HEK293 (cell line): ENCODE results near the gene PRKG1.
A peak's percentile ranks its signal among the peaks of the same experiment; 100 is the strongest.

Experiments
- GLIS2 ChIP-seq: fragments of 450-650 bp; formaldehyde crosslinking; IDR thresholded peaks from 2 replicates; pipeline ENCODE4 v1.5.1; 2016; ENCODE audit warnings: missing biosample characterization, missing genetic modification characterization
- HOXA7 ChIP-seq: sonication (generic); formaldehyde crosslinking; IDR thresholded peaks from 2 replicates; pipeline ENCODE4 v1.8.1; 2022; ENCODE audit warnings: missing genetic modification reagents, borderline replicate concordance
- KLF7 ChIP-seq: fragments of 450-650 bp; formaldehyde crosslinking; IDR thresholded peaks from 2 replicates; pipeline ENCODE4 v1.5.1; 2016; ENCODE audit warnings: missing biosample characterization, missing genetic modification characterization, borderline replicate concordance
- MEIS1 ChIP-seq: sonication (generic); formaldehyde crosslinking; IDR thresholded peaks from 2 replicates; pipeline ENCODE4 v1.8.1; 2022; ENCODE audit warnings: missing genetic modification reagents, mild to moderate bottlenecking, borderline replicate concordance
- MZF1 ChIP-seq: fragments of 450-650 bp; formaldehyde crosslinking; IDR thresholded peaks from 2 replicates; pipeline ENCODE4 v1.5.1; 2017; ENCODE audit warnings: missing biosample characterization, missing genetic modification characterization, borderline replicate concordance
- OSR2 ChIP-seq: fragments of 450-650 bp; formaldehyde crosslinking; IDR thresholded peaks from 2 replicates; pipeline ENCODE4 v1.5.1; 2016; ENCODE audit warnings: missing biosample characterization, missing genetic modification characterization
- PATZ1 ChIP-seq: fragments of 450-650 bp; formaldehyde crosslinking; IDR thresholded peaks from 2 replicates; pipeline ENCODE4 v1.5.1; 2016; ENCODE audit warnings: missing biosample characterization, missing genetic modification characterization
- RBAK ChIP-seq: fragments of 450-650 bp; formaldehyde crosslinking; IDR thresholded peaks from 2 replicates; pipeline ENCODE4 v1.5.1; 2016; ENCODE audit warnings: missing biosample characterization, missing genetic modification characterization
- REST ChIP-seq: fragments of 450-650 bp; formaldehyde crosslinking; IDR thresholded peaks from 2 replicates; pipeline ENCODE4 v1.5.1; 2016; ENCODE audit warnings: missing biosample characterization, missing genetic modification characterization
- SALL2 ChIP-seq: fragments of 450-650 bp; formaldehyde crosslinking; IDR thresholded peaks from 2 replicates; pipeline ENCODE4 v1.5.0; 2017; ENCODE audit warnings: missing biosample characterization, mild to moderate bottlenecking, missing genetic modification characterization, borderline replicate concordance
- SP2 ChIP-seq: fragments of 450-650 bp; formaldehyde crosslinking; IDR thresholded peaks from 2 replicates; pipeline ENCODE4 v1.5.1; 2016; ENCODE audit warnings: missing biosample characterization, missing genetic modification characterization
- ZBTB17 ChIP-seq: fragments of 450-650 bp; formaldehyde crosslinking; IDR thresholded peaks from 2 replicates; pipeline ENCODE4 v1.5.1; 2016; ENCODE audit warnings: missing biosample characterization, missing genetic modification characterization
- ZBTB49 ChIP-seq: fragments of 450-650 bp; formaldehyde crosslinking; IDR thresholded peaks from 2 replicates; pipeline ENCODE4 v1.5.1; 2016; ENCODE audit warnings: missing biosample characterization, missing genetic modification characterization, low read depth
- ZNF18 ChIP-seq: fragments of 450-650 bp; formaldehyde crosslinking; IDR thresholded peaks from 2 replicates; pipeline ENCODE4 v1.5.1; 2016; ENCODE audit warnings: missing biosample characterization, missing genetic modification characterization
- ZNF184 ChIP-seq: fragments of 450-650 bp; IDR thresholded peaks from 2 replicates; pipeline ENCODE4 v1.5.1; 2018; ENCODE audit warnings: missing biosample characterization, mild to moderate bottlenecking, missing genetic modification characterization
- ZNF214 ChIP-seq: fragments of 450-650 bp; formaldehyde crosslinking; IDR thresholded peaks from 2 replicates; pipeline ENCODE4 v1.5.1; 2017; ENCODE audit warnings: missing biosample characterization, mild to moderate bottlenecking, missing genetic modification characterization, borderline replicate concordance
- ZNF23 ChIP-seq: fragments of 450-650 bp; formaldehyde crosslinking; IDR thresholded peaks from 2 replicates; pipeline ENCODE4 v1.5.1; 2016; ENCODE audit warnings: missing biosample characterization, missing genetic modification characterization, borderline replicate concordance
- ZNF248 ChIP-seq: fragments of 450-650 bp; formaldehyde crosslinking; IDR thresholded peaks from 2 replicates; pipeline ENCODE4 v1.5.1; 2017; ENCODE audit warnings: missing biosample characterization, missing genetic modification characterization
- ZNF335 ChIP-seq: fragments of 450-650 bp; formaldehyde crosslinking; conservative IDR thresholded peaks from 2 replicates; pipeline ENCODE4 v1.5.1; 2016; ENCODE audit warnings: missing biosample characterization, missing genetic modification characterization
- ZNF423 ChIP-seq: fragments of 450-650 bp; formaldehyde crosslinking; IDR thresholded peaks from 2 replicates; pipeline ENCODE4 v1.5.1; 2016; ENCODE audit warnings: missing biosample characterization, missing genetic modification characterization
- ZNF518A ChIP-seq: fragments of 450-650 bp; formaldehyde crosslinking; conservative IDR thresholded peaks from 2 replicates; pipeline ENCODE4 v1.5.1; 2016; ENCODE audit warnings: low read depth, missing biosample characterization, missing genetic modification characterization
- ZNF555 ChIP-seq: fragments of 450-650 bp; formaldehyde crosslinking; conservative IDR thresholded peaks from 2 replicates; pipeline ENCODE4 v1.5.1; 2017; ENCODE audit warnings: missing biosample characterization, mild to moderate bottlenecking, missing genetic modification characterization, inconsistent platforms
- ZNF654 ChIP-seq: fragments of 450-650 bp; formaldehyde crosslinking; IDR thresholded peaks from 2 replicates; pipeline ENCODE4 v1.5.1; 2016; ENCODE audit warnings: low read depth, missing biosample characterization, missing genetic modification characterization
- ZNF670 ChIP-seq: fragments of 450-650 bp; formaldehyde crosslinking; IDR thresholded peaks from 2 replicates; pipeline ENCODE4 v1.5.1; 2016; ENCODE audit warnings: missing biosample characterization, missing genetic modification characterization, low read depth
- ZNF776 ChIP-seq: fragments of 450-650 bp; formaldehyde crosslinking; IDR thresholded peaks from 2 replicates; pipeline ENCODE4 v1.5.0; 2017; ENCODE audit warnings: missing biosample characterization, missing genetic modification characterization, borderline replicate concordance

The PRKG1 gene

GRCh38 chr10:51244748-51245490, 170.6 kb downstream of the PRKG1 start (continued):
- TF ChIP-seq PATZ1 (tag by site-specific recombination) (no peak), ZNF335 (no peak; the same call in 1 of the 2 replicates), OSR2 (tag by site-specific recombination) (peak; percentile 91), MZF1 (no peak), ZNF555 (tag by site-specific recombination) (no peak), REST (no peak), ZNF184 (tag by site-specific recombination) (no peak), ZBTB17 (peak; percentile 63; the same call in 1 of the 2 replicates), ZNF518A (tag by site-specific recombination) (no peak), ZBTB49 (tag by site-specific recombination) (no peak), MEIS1 (CRISPR knock-in tag) (no peak), GLIS2 (tag by site-specific recombination) (no peak), SALL2 (no peak), ZNF18 (tag by site-specific recombination) (peak; percentile 79), ZNF776 (tag by site-specific recombination) (no peak), ZNF248 (tag by site-specific recombination) (no peak), SP2 (no peak), ZNF423 (tag by site-specific recombination) (no peak), KLF7 (tag by site-specific recombination) (no peak), ZNF23 (tag by site-specific recombination) (no peak), ZNF670 (no peak), RBAK (no peak), ZNF654 (tag by site-specific recombination) (no peak), HOXA7 (CRISPR knock-in tag) (no peak), ZNF214 (tag by site-specific recombination) (no peak; the same call in 1 of the 2 replicates)
